HepG2 (cell line): ENCODE results near the gene S100A6. TPM values are rescaled to one million over a fixed set of nuclear protein-coding genes. Genes with fewer than 3 reads are reported as not detected.

ENCODE experiments used
- ATF1 ChIP-seq: IDR thresholded peaks from 2 replicates; pipeline ENCODE4 v1.6.1; 2016; ENCODE audit warnings: mild to moderate bottlenecking, control low read depth
- FUBP1 ChIP-seq: sonication (generic); formaldehyde crosslinking; IDR thresholded peaks from 2 replicates; pipeline ENCODE4 v1.5.1; 2020; ENCODE audit warnings: missing genetic modification reagents, mild to moderate bottlenecking, borderline replicate concordance
- HNRNPK ChIP-seq: fragments of 200-400 bp; formaldehyde crosslinking; IDR thresholded peaks from 2 replicates; pipeline ENCODE4 v1.6.1; 2018; ENCODE audit warnings: low read length, low read depth, moderate library complexity, mild to moderate bottlenecking; ENCODE audit not compliant: poor library complexity, severe bottlenecking
- TCF7 ChIP-seq: sonication (generic); IDR thresholded peaks from 2 replicates; pipeline ENCODE4 v1.6.1; 2016; ENCODE audit warnings: antibody characterized with exemption, low read depth
- ZFP36L2 ChIP-seq: sonication (generic); formaldehyde crosslinking; IDR thresholded peaks from 2 replicates; pipeline ENCODE4 v1.4.0; 2020; ENCODE audit warnings: missing genetic modification reagents
- ZNF546 ChIP-seq: sonication (generic); formaldehyde crosslinking; conservative IDR thresholded peaks from 2 replicates; pipeline ENCODE4 v1.8.1; 2023; ENCODE audit warnings: mild to moderate bottlenecking, missing genetic modification reagents
- ZNF678 ChIP-seq: sonication (generic); formaldehyde crosslinking; IDR thresholded peaks from 2 replicates; pipeline ENCODE4 v1.4.0; 2020; ENCODE audit warnings: mild to moderate bottlenecking, missing genetic modification reagents
- ZNF768 ChIP-seq: sonication (generic); formaldehyde crosslinking; IDR thresholded peaks from 2 replicates; pipeline ENCODE4 v1.4.0; 2020; ENCODE audit warnings: missing genetic modification reagents
- ZSCAN29 ChIP-seq: sonication (generic); formaldehyde crosslinking; conservative IDR thresholded peaks from 2 replicates; pipeline ENCODE4 v1.4.0; 2020; ENCODE audit warnings: mild to moderate bottlenecking, missing genetic modification reagents
- polyA plus RNA-seq, 8 experiments: library from polyadenylated mRNA; depleted of rRNA in 3 of 8; stranded (reverse) in 7 of 8; unstranded in 1 of 8; fragments of >200 nt; fragmentation: Illumina TruSeq in 4 of 8; extraction: Trizol in 4 of 8; gene quantifications; 2 replicates each; pipeline versions ENCODE4 v1.2.1 to v1.2.3, GENCODE V29; 2011 to 2016; ENCODE audit warnings: low read depth in 4 of 8, missing spikeins in 1 of 8, mixed read lengths in 1 of 8; ENCODE audit not compliant: insufficient read depth in 1 of 8
- total RNA-seq, 5 experiments: library from RNA; depleted of rRNA; stranded (reverse); fragments of >200 nt; fragmentation: Illumina TruSeq; extraction: Trizol; gene quantifications; 2 replicates each; pipeline ENCODE4 v1.2.3, GENCODE V29; 2016; ENCODE audit warnings: low read depth in 1 of 5
- TF ChIP-seq, protein P1 (sequence below): sonication (generic); formaldehyde crosslinking; IDR thresholded peaks from 2 replicates; pipeline ENCODE4 v1.4.0; 2020; ENCODE audit warnings: missing genetic modification reagents

Gene S100A6
- total and polyA plus RNA-seq, 2 of the 13 experiments (the other 11 are each of a cell fraction or from before 2014, with no cell fraction given) = 72.9 to 85.0 TPM

GRCh38 chr1:153541641-153542590, 6.1 kb upstream of the S100A6 start (continued):
- no peak for TF ChIP-seq FUBP1 (CRISPR knock-in tag)
- TF ChIP-seq, protein P1, sequence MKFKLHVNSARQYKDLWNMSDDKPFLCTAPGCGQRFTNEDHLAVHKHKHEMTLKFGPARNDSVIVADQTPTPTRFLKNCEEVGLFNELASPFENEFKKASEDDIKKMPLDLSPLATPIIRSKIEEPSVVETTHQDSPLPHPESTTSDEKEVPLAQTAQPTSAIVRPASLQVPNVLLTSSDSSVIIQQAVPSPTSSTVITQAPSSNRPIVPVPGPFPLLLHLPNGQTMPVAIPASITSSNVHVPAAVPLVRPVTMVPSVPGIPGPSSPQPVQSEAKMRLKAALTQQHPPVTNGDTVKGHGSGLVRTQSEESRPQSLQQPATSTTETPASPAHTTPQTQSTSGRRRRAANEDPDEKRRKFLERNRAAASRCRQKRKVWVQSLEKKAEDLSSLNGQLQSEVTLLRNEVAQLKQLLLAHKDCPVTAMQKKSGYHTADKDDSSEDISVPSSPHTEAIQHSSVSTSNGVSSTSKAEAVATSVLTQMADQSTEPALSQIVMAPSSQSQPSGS (CRISPR knock-in tag) = no peak
- no peak for TF ChIP-seq HNRNPK
- no peak for TF ChIP-seq ZNF768
- TF ChIP-seq ZNF546 (CRISPR knock-in tag) = no peak
- no peak for TF ChIP-seq ZSCAN29 (CRISPR knock-in tag)
- TF ChIP-seq ATF1 (CRISPR knock-in tag) = no peak
- TF ChIP-seq TCF7 = no peak
- no peak for TF ChIP-seq ZFP36L2 (CRISPR knock-in tag)
- TF ChIP-seq ZNF678 (CRISPR knock-in tag) = no peak
